Measurements from ENCODE around the gene PIP5K1C.
A peak's percentile ranks its signal among the peaks of the same experiment; 100 is the strongest.

Gene PIP5K1C

GRCh38 chr19:3626473-3627350 lies 73.6 kb downstream of the PIP5K1C start, which contains the start of gene CACTIN:
CACTIN (minus strand) TSS chr19:3626790; CDS start chr19:3626762, 28 bp downstream.
- DNase-seq (ENCODE audit: low read depth in 2 of 2) = peak; percentile 97 to 99

- no peak for DNase-seq (ENCODE audit: low read depth in 2 of 2)
Measured at GRCh38 chr19:3625996-3626472, 74.2 kb downstream of the PIP5K1C start.

- no peak for DNase-seq (ENCODE audit: low read depth in 2 of 2)
Measured at GRCh38 chr19:3623716-3624115, 76.6 kb downstream of the PIP5K1C start.

GRCh38 chr19:3622224-3622623 lies 78.0 kb downstream of the PIP5K1C start:
- no peak for DNase-seq (ENCODE audit: low read depth in 2 of 2)

GRCh38 chr19:3621689-3622088 lies 78.6 kb downstream of the PIP5K1C start:
- no peak for DNase-seq (ENCODE audit: low read depth in 2 of 2)

- DNase-seq (ENCODE audit: low read depth in 2 of 2) = no peak
Measured at GRCh38 chr19:3620817-3621547, 79.3 kb downstream of the PIP5K1C start.

GRCh38 chr19:3620145-3620816 lies 80.0 kb downstream of the PIP5K1C start:
- no peak for DNase-seq (ENCODE audit: low read depth in 2 of 2)

- no peak for DNase-seq (ENCODE audit: low read depth in 2 of 2)
Measured at GRCh38 chr19:3619631-3620012, 80.6 kb downstream of the PIP5K1C start.

GRCh38 chr19:3618811-3619630 lies 81.2 kb downstream of the PIP5K1C start:
- no peak for DNase-seq (ENCODE audit: low read depth in 2 of 2)

- DNase-seq (ENCODE audit: low read depth in 2 of 2) = peak; percentile 25 to 44
Measured at GRCh38 chr19:3618144-3618810, 82.0 kb downstream of the PIP5K1C start.

GRCh38 chr19:3617463-3617862 lies 82.8 kb downstream of the PIP5K1C start:
- DNase-seq (ENCODE audit: low read depth in 2 of 2) = no peak

- DNase-seq (ENCODE audit: low read depth in 2 of 2) = no peak
Measured at GRCh38 chr19:3615524-3616135, 84.6 kb downstream of the PIP5K1C start.

GRCh38 chr19:3614858-3615505 lies 85.3 kb downstream of the PIP5K1C start:
- no peak for DNase-seq (ENCODE audit: low read depth in 2 of 2)

GRCh38 chr19:3613818-3614661 lies 86.2 kb downstream of the PIP5K1C start:
- no peak for DNase-seq (ENCODE audit: low read depth in 2 of 2)

- DNase-seq (ENCODE audit: low read depth in 2 of 2) = no peak
Measured at GRCh38 chr19:3612901-3613741, 87.1 kb downstream of the PIP5K1C start.

GRCh38 chr19:3612330-3612729 lies 87.9 kb downstream of the PIP5K1C start:
- DNase-seq (ENCODE audit: low read depth in 2 of 2) = no peak

GRCh38 chr19:3611841-3612240 lies 88.4 kb downstream of the PIP5K1C start:
- DNase-seq (ENCODE audit: low read depth in 2 of 2) = no peak

All from stimulated activated CD4-positive, alpha-beta T cell treated with anti-CD3 and anti-CD28 coated beads, Interleukin-12 subunit alpha, Interleukin-12 subunit beta, amount 100 ng/mL, for 24 hours (primary cell).